Stomach (tissue), 9 donors: Measurements from ENCODE around the gene DYNC1LI1. TPM values are rescaled to one million over a fixed set of nuclear protein-coding genes. Genes with fewer than 3 reads are reported as not detected.

Source experiments
- DNase-seq, 2 donors: peaks; one replicate each; pipeline versions ENCODE4 v3.0.0 to v3.0.0-alpha.2; 2013 to 2019
- H3K27ac ChIP-seq, 5 donors: fragments of 200-600 bp in 4 of 5; sonication (generic) in 4 of 5; one replicate each; pipeline ENCODE4 v1.5.1; 2013 to 2019; ENCODE audit warnings: mild to moderate bottlenecking in 1 of 5, moderate library complexity in 1 of 5
- H3K27me3 ChIP-seq, 3 donors: fragments of 200-600 bp; sonication (generic); one replicate each; pipeline ENCODE4 v1.5.1; 2017 to 2019; ENCODE audit warnings: mixed run types in 1 of 3
- H3K36me3 ChIP-seq, 4 donors: fragments of 200-600 bp; sonication (generic); 1 replicate in 3 of 4; 2 replicates in 1 of 4; pipeline ENCODE4 v1.5.1; 2016 to 2019
- H3K4me1 ChIP-seq, 4 donors: fragments of 200-600 bp; sonication (generic); one replicate each; pipeline ENCODE4 v1.5.1; 2016 to 2019
- H3K4me3 ChIP-seq, 4 donors: fragments of 200-600 bp; sonication (generic) in 3 of 4; one replicate each; pipeline ENCODE4 v1.5.1; 2016 to 2019; ENCODE audit warnings: mild to moderate bottlenecking in 1 of 4
- H3K9me3 ChIP-seq, 4 donors: fragments of 200-600 bp; sonication (generic); one replicate each; pipeline ENCODE4 v1.5.1; 2016 to 2019
- EP300 ChIP-seq: sonication (generic); formaldehyde crosslinking; IDR thresholded peaks from one replicate; pipeline ENCODE4 v1.6.1; 2017; ENCODE audit warnings: antibody characterized with exemption
- POLR2A ChIP-seq, 4 donors: fragments of 450-650 bp; IDR thresholded peaks; one replicate each; pipeline ENCODE4 v1.6.1; 2016; ENCODE audit warnings: antibody characterized with exemption in 4 of 4, control low read depth in 2 of 4, mild to moderate bottlenecking in 1 of 4, moderate library complexity in 1 of 4
- POLR2AphosphoS5 ChIP-seq, 3 donors: sonication (generic); formaldehyde crosslinking; IDR thresholded peaks; one replicate each; pipeline ENCODE4 v1.6.1; 2016; ENCODE audit warnings: antibody characterized with exemption in 3 of 3
- WGBS, 5 donors: extraction: QIAGEN DNeasy Blood & Tissue Kit in 3 of 5; methylation state at CpG; one replicate each; pipeline versions ENCODE4 v1.1.5 to v1.1.7; 2013 to 2018; 5-methylcytosine and 5-hydroxymethylcytosine counted together
- intact Hi-C: fragments of 100-400 bp; cut with DNase I; formaldehyde crosslinking; loops from one replicate; pipeline ENCODE4 v1.15.1; 2023; ENCODE audit warnings: low total_unique reads
- polyA plus RNA-seq, 3 donors: library from polyadenylated mRNA; stranded (reverse); fragments of 200-250 nt; gene quantifications; one replicate each; pipeline ENCODE4 v1.2.3, GENCODE V29; 2013
- total RNA-seq, 5 donors: library from RNA; depleted of rRNA; stranded (reverse); fragments of >200 nt; gene quantifications; one replicate each; pipeline versions ENCODE4 v1.1.0 to v1.2.3, GENCODE V29; 2014 to 2016
- TF ChIP-seq, protein P1 (sequence below), 7 experiments: fragments of 450-650 bp in 4 of 7; fragments of 200-600 bp in 3 of 7; sonication (generic) in 3 of 7; IDR thresholded peaks; one replicate each; pipeline ENCODE4 v1.5.1; 2016 to 2019; ENCODE audit warnings: antibody characterized with exemption in 7 of 7, control low read depth in 2 of 7, mild to moderate bottlenecking in 1 of 7
- donor health status: healthy with polysubstance abuse.
- donor health status: Bipolar disorder and iron deficiency.
- donor health status: healthy.

The DYNC1LI1 gene
- total and polyA plus RNA-seq, 8 donors, result 5.8 to 92.4 (median 19.1) TPM

- Histone ChIP-seq H3K27me3 (no peaks in the 10 kb centered on the region), H3K9me3 (no peaks in the 10 kb centered on the region), H3K4me1 (peaks cover 4 to 54% (median 19%) of the 10 kb centered on the region in 4 donors), H3K36me3 (peaks cover 0 to 5% (median 0%) of the 10 kb centered on the region in 4 donors), H3K4me3 (no peak overlapping the region), H3K27ac (no peak overlapping the region)
- DNase-seq, result peak in 1 of 2 donors; percentile 34
- 20 to 47% (median 35%) methylated on average over 3 of the region's 3 CpGs for WGBS, 5 donors
- TF ChIP-seq, protein P1, sequence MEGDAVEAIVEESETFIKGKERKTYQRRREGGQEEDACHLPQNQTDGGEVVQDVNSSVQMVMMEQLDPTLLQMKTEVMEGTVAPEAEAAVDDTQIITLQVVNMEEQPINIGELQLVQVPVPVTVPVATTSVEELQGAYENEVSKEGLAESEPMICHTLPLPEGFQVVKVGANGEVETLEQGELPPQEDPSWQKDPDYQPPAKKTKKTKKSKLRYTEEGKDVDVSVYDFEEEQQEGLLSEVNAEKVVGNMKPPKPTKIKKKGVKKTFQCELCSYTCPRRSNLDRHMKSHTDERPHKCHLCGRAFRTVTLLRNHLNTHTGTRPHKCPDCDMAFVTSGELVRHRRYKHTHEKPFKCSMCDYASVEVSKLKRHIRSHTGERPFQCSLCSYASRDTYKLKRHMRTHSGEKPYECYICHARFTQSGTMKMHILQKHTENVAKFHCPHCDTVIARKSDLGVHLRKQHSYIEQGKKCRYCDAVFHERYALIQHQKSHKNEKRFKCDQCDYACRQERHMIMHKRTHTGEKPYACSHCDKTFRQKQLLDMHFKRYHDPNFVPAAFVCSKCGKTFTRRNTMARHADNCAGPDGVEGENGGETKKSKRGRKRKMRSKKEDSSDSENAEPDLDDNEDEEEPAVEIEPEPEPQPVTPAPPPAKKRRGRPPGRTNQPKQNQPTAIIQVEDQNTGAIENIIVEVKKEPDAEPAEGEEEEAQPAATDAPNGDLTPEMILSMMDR (IDR thresholded peaks at IDR 0.05), result no peak
- no peak for TF ChIP-seq POLR2A (IDR thresholded peaks at IDR 0.05)
- TF ChIP-seq POLR2AphosphoS5 (IDR thresholded peaks at IDR 0.05), result no peak
- TF ChIP-seq EP300, result no peak
- intact Hi-C loops, result no loop called here
These were observed 12.9 kb downstream of the DYNC1LI1 start for GRCh38 chr3:32557640-32558352.

DNA sequence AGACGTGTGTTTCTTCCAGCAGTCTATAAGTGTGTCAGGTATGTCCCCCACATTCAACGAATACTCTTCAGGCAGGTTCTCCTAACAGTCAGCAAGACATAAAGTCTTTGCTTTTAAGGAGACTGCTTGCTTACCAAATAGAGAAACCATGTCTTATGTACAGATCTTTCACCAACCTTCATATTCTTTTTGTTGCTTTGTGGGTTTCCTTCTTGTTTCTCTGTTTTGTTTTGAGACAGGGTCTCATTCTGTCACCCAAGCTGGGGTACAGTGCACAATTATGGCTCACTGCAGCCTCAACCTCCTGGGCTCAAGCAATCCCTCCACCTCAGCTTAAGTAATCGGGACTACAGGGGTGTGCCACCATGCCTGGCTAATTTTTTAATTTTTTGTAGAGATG lies 14.3 kb downstream of the DYNC1LI1 start:
- Histone ChIP-seq H3K27ac (no peak overlapping the region), H3K9me3 (no peaks in the 10 kb centered on the region)

GRCh38 chr3:32553973-32554372 lies 16.7 kb downstream of the DYNC1LI1 start:
- no peaks in the 10 kb centered on the region for H3K36me3 ChIP-seq
- TF ChIP-seq POLR2A (IDR thresholded peaks at IDR 0.05), result no peak
- no peak for TF ChIP-seq POLR2AphosphoS5 (IDR thresholded peaks at IDR 0.05)
- TF ChIP-seq, protein P1 (IDR thresholded peaks at IDR 0.05), result no peak
- TF ChIP-seq EP300, result no peak
- DNase-seq, result no peak
- H3K9me3 ChIP-seq, result no peaks in the 10 kb centered on the region
- no peak overlapping the region for H3K4me3 ChIP-seq
- H3K4me1 ChIP-seq, result peaks cover 4 to 47% (median 19%) of the 10 kb centered on the region in 4 donors
- H3K27ac ChIP-seq, result no peak overlapping the region
- H3K27me3 ChIP-seq, result no peaks in the 10 kb centered on the region
- intact Hi-C loops, result no loop called here

More for the DNA sequence above, 14.3 kb downstream of the DYNC1LI1 start:
- intact Hi-C loops, result no loop called here
- no peak for DNase-seq
- Histone ChIP-seq H3K36me3 (peaks cover 0 to 5% (median 0%) of the 10 kb centered on the region in 4 donors), H3K4me1 (peaks cover 4 to 56% (median 20%) of the 10 kb centered on the region in 4 donors), H3K4me3 (no peak overlapping the region), H3K27me3 (no peaks in the 10 kb centered on the region)
- TF ChIP-seq, protein P1 (IDR thresholded peaks at IDR 0.05), result no peak
- no peak for TF ChIP-seq POLR2A (IDR thresholded peaks at IDR 0.05)
- no peak for TF ChIP-seq EP300
- TF ChIP-seq POLR2AphosphoS5 (IDR thresholded peaks at IDR 0.05), result no peak
- WGBS, 5 donors, result 84 to 87% (median 86%) methylated on average over 3 of the region's 3 CpGs

- Histone ChIP-seq H3K27ac (no peak overlapping the region), H3K9me3 (no peaks in the 10 kb centered on the region), H3K27me3 (no peaks in the 10 kb centered on the region), H3K4me1 (peaks cover 4 to 45% (median 19%) of the 10 kb centered on the region in 4 donors), H3K36me3 (no peaks in the 10 kb centered on the region), H3K4me3 (no peak overlapping the region)
- 79 to 96% (median 88%) methylated on average over 2 of the region's 2 CpGs for WGBS, 5 donors
- TF ChIP-seq POLR2A (IDR thresholded peaks at IDR 0.05), result no peak
- TF ChIP-seq, protein P1 (IDR thresholded peaks at IDR 0.05), result no peak
- TF ChIP-seq EP300, result no peak
- no peak for TF ChIP-seq POLR2AphosphoS5 (IDR thresholded peaks at IDR 0.05)
- no peak for DNase-seq
- intact Hi-C loops, result no loop called here
These were observed 17.2 kb downstream of the DYNC1LI1 start for GRCh38 chr3:32553459-32553858.
